Thyroid gland (tissue), 4 donors: ENCODE measurements around the gene SCN8A.
"Not testable (repeated sequence)": the region's sequence is repeated elsewhere in the genome, so short reads cannot be mapped to it uniquely, and the experiment has no call there.

Experiments
- CTCF ChIP-seq, 6 experiments: fragments of 200-600 bp in 3 of 6; fragments of 450-650 bp in 3 of 6; sonication (generic) in 3 of 6; IDR thresholded peaks; one replicate each; pipeline ENCODE4 v1.5.1; 2016 to 2019; ENCODE audit warnings: antibody characterized with exemption in 6 of 6, mild to moderate bottlenecking in 2 of 6, inconsistent platforms in 1 of 6, moderate library complexity in 1 of 6
- POLR2A ChIP-seq, 2 donors: fragments of 450-650 bp; IDR thresholded peaks; one replicate each; pipeline ENCODE4 v1.6.1; 2017; ENCODE audit warnings: antibody characterized with exemption in 2 of 2, mild to moderate bottlenecking in 2 of 2, moderate library complexity in 1 of 2

GRCh38 chr12:51644691-51645090 lies 53.7 kb downstream of the SCN8A start:
- TF ChIP-seq CTCF, POLR2A (IDR thresholded peaks at IDR 0.05): not testable (repeated sequence)
